Mesendoderm (in vitro differentiated cells): Measurements from ENCODE around the gene NBR1.

Experiments
- DNase-seq: peaks from one replicate; pipeline ENCODE4 v3.0.0; 2013
- H2AK5ac ChIP-seq: 2 replicates; pipeline ENCODE4 v1.6.1; 2013; ENCODE audit warnings: low read length, inconsistent platforms
- H2BK120ac ChIP-seq: 2 replicates; pipeline ENCODE4 v1.6.1; 2013; ENCODE audit warnings: low read depth, mild to moderate bottlenecking, low read length, moderate library complexity, mixed read lengths
- H2BK15ac ChIP-seq: replicated peaks from 2 replicates; pipeline ENCODE4 v1.6.1; 2013; ENCODE audit warnings: low read depth, mild to moderate bottlenecking, moderate library complexity
- H2BK5ac ChIP-seq: 2 replicates; pipeline ENCODE4 v1.6.1; 2013; ENCODE audit warnings: low read length, inconsistent platforms
- H3K18ac ChIP-seq: 2 replicates; pipeline ENCODE4 v1.6.1; 2013; ENCODE audit warnings: mild to moderate bottlenecking, low read length, mixed read lengths
- H3K23ac ChIP-seq: one replicate; pipeline ENCODE4 v1.6.1; 2013; ENCODE audit warnings: low read length
- H3K27ac ChIP-seq: 2 replicates; pipeline ENCODE4 v1.5.1; 2013; ENCODE audit warnings: low read depth, mild to moderate bottlenecking, inconsistent platforms, low read length, moderate library complexity
- H3K27me3 ChIP-seq: 2 replicates; pipeline ENCODE4 v1.6.1; 2013; ENCODE audit warnings: low read length, control low read depth, mild to moderate bottlenecking, inconsistent platforms; ENCODE audit not compliant: insufficient read depth, poor library complexity
- H3K36me3 ChIP-seq: 2 replicates; pipeline ENCODE4 v1.6.1; 2013; ENCODE audit warnings: low read length, inconsistent platforms; ENCODE audit not compliant: control insufficient read depth, insufficient read depth
- H3K4ac ChIP-seq: one replicate; pipeline ENCODE4 v1.6.1; 2013; ENCODE audit warnings: low read depth, mild to moderate bottlenecking, low read length, moderate library complexity
- H3K4me1 ChIP-seq: 2 replicates; pipeline ENCODE4 v1.6.1; 2013; ENCODE audit warnings: low read depth, low read length, inconsistent platforms; ENCODE audit not compliant: control insufficient read depth
- H3K4me2 ChIP-seq: 2 replicates; pipeline ENCODE4 v1.6.1; 2013; ENCODE audit warnings: low read length
- H3K4me3 ChIP-seq: 2 replicates; pipeline ENCODE4 v1.5.1; 2013; ENCODE audit warnings: mild to moderate bottlenecking, low read length
- H3K56ac ChIP-seq: one replicate; pipeline ENCODE4 v1.6.1; 2013; ENCODE audit warnings: low read length
- H3K79me1 ChIP-seq: 2 replicates; pipeline ENCODE4 v1.6.1; 2013; ENCODE audit warnings: low read length, inconsistent platforms
- H3K79me2 ChIP-seq: 2 replicates; pipeline ENCODE4 v1.6.1; 2013; ENCODE audit warnings: mild to moderate bottlenecking, low read length; ENCODE audit not compliant: control insufficient read depth, insufficient read depth
- H3K9ac ChIP-seq: 2 replicates; pipeline ENCODE4 v1.6.1; 2013; ENCODE audit warnings: low read length, inconsistent platforms
- H4K5ac ChIP-seq: one replicate; pipeline ENCODE4 v1.6.1; 2013; ENCODE audit warnings: low read length
- H4K8ac ChIP-seq: one replicate; pipeline ENCODE4 v1.6.1; 2013; ENCODE audit warnings: low read depth, mild to moderate bottlenecking, control low read depth, low read length, moderate library complexity
- WGBS: extraction: QIAGEN DNeasy Blood & Tissue Kit; methylation state at CpG from one replicate; pipeline ENCODE4 v1.1.7; 2013; ENCODE audit warnings: low lambda C conversion rate, missing lambda C conversion rate; ENCODE audit not compliant: insufficient coverage; ENCODE audit errors: extremely low coverage; 5-methylcytosine and 5-hydroxymethylcytosine counted together

The NBR1 gene

GRCh38 chr17:43215341-43215740, 44.3 kb downstream of the NBR1 start:
- H3K36me3 ChIP-seq: no peaks in the 10 kb centered on the region
- no peak overlapping the region for H3K4me3 ChIP-seq
- H2BK120ac ChIP-seq: no peak overlapping the region
- no peak overlapping the region for H3K9ac ChIP-seq
- WGBS: no CpG with 5 or more reads among the region's 3 CpGs
- no peaks in the 10 kb centered on the region for H3K79me1 ChIP-seq
- H4K5ac ChIP-seq: no peak overlapping the region
- H3K79me2 ChIP-seq: no peaks in the 10 kb centered on the region
- no peak overlapping the region for H4K8ac ChIP-seq
- H3K27ac ChIP-seq: no peak overlapping the region
- no peak overlapping the region for H3K4ac ChIP-seq
- H2BK15ac ChIP-seq: no peak overlapping the region
- no peak overlapping the region for H3K4me2 ChIP-seq
- no peaks in the 10 kb centered on the region for H3K4me1 ChIP-seq
- H3K18ac ChIP-seq: no peak overlapping the region
- no peak for DNase-seq
- H2AK5ac ChIP-seq: no peak overlapping the region
- H3K23ac ChIP-seq: no peak overlapping the region
- H3K56ac ChIP-seq: no peak overlapping the region
- no peak overlapping the region for H2BK5ac ChIP-seq
- H3K27me3 ChIP-seq: no peaks in the 10 kb centered on the region

GRCh38 chr17:43216369-43216761, 45.4 kb downstream of the NBR1 start:
- no peak overlapping the region for H3K4ac ChIP-seq
- H2BK120ac ChIP-seq: no peak overlapping the region
- H3K79me1 ChIP-seq: no peaks in the 10 kb centered on the region
- no peak overlapping the region for H3K27ac ChIP-seq
- no CpG with 5 or more reads among the region's 4 CpGs for WGBS
- H2BK5ac ChIP-seq: no peak overlapping the region
- H3K56ac ChIP-seq: no peak overlapping the region
- H4K5ac ChIP-seq: no peak overlapping the region
- H2BK15ac ChIP-seq: no peak overlapping the region
- H4K8ac ChIP-seq: no peak overlapping the region
- no peak overlapping the region for H3K4me2 ChIP-seq
- H3K4me1 ChIP-seq: no peaks in the 10 kb centered on the region
- no peak overlapping the region for H3K9ac ChIP-seq
- DNase-seq: no peak
- no peak overlapping the region for H2AK5ac ChIP-seq
- no peak overlapping the region for H3K4me3 ChIP-seq
- H3K23ac ChIP-seq: no peak overlapping the region
- no peaks in the 10 kb centered on the region for H3K27me3 ChIP-seq
- no peaks in the 10 kb centered on the region for H3K79me2 ChIP-seq
- H3K18ac ChIP-seq: no peak overlapping the region
- H3K36me3 ChIP-seq: no peaks in the 10 kb centered on the region

GRCh38 chr17:43216762-43217613, 46.0 kb downstream of the NBR1 start:
- Histone ChIP-seq H3K56ac (no peak overlapping the region), H3K79me1 (no peaks in the 10 kb centered on the region), H3K4me2 (no peak overlapping the region), H2BK120ac (no peak overlapping the region), H2BK15ac (no peak overlapping the region), H4K5ac (no peak overlapping the region), H3K23ac (no peak overlapping the region), H3K36me3 (no peaks in the 10 kb centered on the region), H3K18ac (no peak overlapping the region), H3K4ac (no peak overlapping the region), H4K8ac (no peak overlapping the region), H3K4me1 (no peaks in the 10 kb centered on the region), H3K4me3 (no peak overlapping the region), H2AK5ac (no peak overlapping the region), H2BK5ac (no peak overlapping the region), H3K27ac (no peak overlapping the region), H3K79me2 (no peaks in the 10 kb centered on the region), H3K9ac (no peak overlapping the region), H3K27me3 (no peaks in the 10 kb centered on the region)
- WGBS: no CpG with 5 or more reads among the region's 4 CpGs
- DNase-seq: no peak

GRCh38 chr17:43217614-43218087, 46.6 kb downstream of the NBR1 start:
- Histone ChIP-seq H2BK15ac (no peak overlapping the region), H3K4me3 (no peak overlapping the region), H4K5ac (no peak overlapping the region), H4K8ac (no peak overlapping the region), H3K56ac (no peak overlapping the region), H3K27me3 (no peaks in the 10 kb centered on the region), H3K23ac (no peak overlapping the region), H3K79me1 (no peaks in the 10 kb centered on the region), H3K4me2 (no peak overlapping the region), H3K4ac (no peak overlapping the region), H3K79me2 (no peaks in the 10 kb centered on the region), H2BK120ac (no peak overlapping the region), H2AK5ac (no peak overlapping the region), H3K4me1 (no peaks in the 10 kb centered on the region), H3K9ac (no peak overlapping the region), H2BK5ac (no peak overlapping the region), H3K27ac (no peak overlapping the region), H3K18ac (no peak overlapping the region), H3K36me3 (no peaks in the 10 kb centered on the region)
- no CpG with 5 or more reads among the region's 2 CpGs for WGBS
- DNase-seq: no peak

GRCh38 chr17:43219001-43219400, 48.0 kb downstream of the NBR1 start:
- Histone ChIP-seq H2BK120ac (no peak overlapping the region), H3K36me3 (no peaks in the 10 kb centered on the region), H2BK15ac (no peak overlapping the region), H3K9ac (no peak overlapping the region), H3K79me2 (no peaks in the 10 kb centered on the region), H3K18ac (no peak overlapping the region), H3K56ac (no peak overlapping the region), H3K27me3 (no peaks in the 10 kb centered on the region), H4K8ac (no peak overlapping the region), H2BK5ac (no peak overlapping the region), H3K4ac (no peak overlapping the region), H2AK5ac (no peak overlapping the region), H4K5ac (no peak overlapping the region), H3K27ac (no peak overlapping the region), H3K4me2 (no peak overlapping the region), H3K4me3 (no peak overlapping the region), H3K4me1 (no peaks in the 10 kb centered on the region), H3K23ac (no peak overlapping the region), H3K79me1 (no peaks in the 10 kb centered on the region)
- DNase-seq: no peak
- WGBS: no CpG with 5 or more reads among the region's 2 CpGs
